Measurements from ENCODE around the gene BAZ1B. TPM values are rescaled to one million over a fixed set of nuclear protein-coding genes. Genes with fewer than 3 reads are reported as not detected.

Gene BAZ1B, protein sequence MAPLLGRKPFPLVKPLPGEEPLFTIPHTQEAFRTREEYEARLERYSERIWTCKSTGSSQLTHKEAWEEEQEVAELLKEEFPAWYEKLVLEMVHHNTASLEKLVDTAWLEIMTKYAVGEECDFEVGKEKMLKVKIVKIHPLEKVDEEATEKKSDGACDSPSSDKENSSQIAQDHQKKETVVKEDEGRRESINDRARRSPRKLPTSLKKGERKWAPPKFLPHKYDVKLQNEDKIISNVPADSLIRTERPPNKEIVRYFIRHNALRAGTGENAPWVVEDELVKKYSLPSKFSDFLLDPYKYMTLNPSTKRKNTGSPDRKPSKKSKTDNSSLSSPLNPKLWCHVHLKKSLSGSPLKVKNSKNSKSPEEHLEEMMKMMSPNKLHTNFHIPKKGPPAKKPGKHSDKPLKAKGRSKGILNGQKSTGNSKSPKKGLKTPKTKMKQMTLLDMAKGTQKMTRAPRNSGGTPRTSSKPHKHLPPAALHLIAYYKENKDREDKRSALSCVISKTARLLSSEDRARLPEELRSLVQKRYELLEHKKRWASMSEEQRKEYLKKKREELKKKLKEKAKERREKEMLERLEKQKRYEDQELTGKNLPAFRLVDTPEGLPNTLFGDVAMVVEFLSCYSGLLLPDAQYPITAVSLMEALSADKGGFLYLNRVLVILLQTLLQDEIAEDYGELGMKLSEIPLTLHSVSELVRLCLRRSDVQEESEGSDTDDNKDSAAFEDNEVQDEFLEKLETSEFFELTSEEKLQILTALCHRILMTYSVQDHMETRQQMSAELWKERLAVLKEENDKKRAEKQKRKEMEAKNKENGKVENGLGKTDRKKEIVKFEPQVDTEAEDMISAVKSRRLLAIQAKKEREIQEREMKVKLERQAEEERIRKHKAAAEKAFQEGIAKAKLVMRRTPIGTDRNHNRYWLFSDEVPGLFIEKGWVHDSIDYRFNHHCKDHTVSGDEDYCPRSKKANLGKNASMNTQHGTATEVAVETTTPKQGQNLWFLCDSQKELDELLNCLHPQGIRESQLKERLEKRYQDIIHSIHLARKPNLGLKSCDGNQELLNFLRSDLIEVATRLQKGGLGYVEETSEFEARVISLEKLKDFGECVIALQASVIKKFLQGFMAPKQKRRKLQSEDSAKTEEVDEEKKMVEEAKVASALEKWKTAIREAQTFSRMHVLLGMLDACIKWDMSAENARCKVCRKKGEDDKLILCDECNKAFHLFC (N-terminal part only)
- total RNA-seq: 10 to 100 TPM; 28.3 to 32.3 TPM

DNA sequence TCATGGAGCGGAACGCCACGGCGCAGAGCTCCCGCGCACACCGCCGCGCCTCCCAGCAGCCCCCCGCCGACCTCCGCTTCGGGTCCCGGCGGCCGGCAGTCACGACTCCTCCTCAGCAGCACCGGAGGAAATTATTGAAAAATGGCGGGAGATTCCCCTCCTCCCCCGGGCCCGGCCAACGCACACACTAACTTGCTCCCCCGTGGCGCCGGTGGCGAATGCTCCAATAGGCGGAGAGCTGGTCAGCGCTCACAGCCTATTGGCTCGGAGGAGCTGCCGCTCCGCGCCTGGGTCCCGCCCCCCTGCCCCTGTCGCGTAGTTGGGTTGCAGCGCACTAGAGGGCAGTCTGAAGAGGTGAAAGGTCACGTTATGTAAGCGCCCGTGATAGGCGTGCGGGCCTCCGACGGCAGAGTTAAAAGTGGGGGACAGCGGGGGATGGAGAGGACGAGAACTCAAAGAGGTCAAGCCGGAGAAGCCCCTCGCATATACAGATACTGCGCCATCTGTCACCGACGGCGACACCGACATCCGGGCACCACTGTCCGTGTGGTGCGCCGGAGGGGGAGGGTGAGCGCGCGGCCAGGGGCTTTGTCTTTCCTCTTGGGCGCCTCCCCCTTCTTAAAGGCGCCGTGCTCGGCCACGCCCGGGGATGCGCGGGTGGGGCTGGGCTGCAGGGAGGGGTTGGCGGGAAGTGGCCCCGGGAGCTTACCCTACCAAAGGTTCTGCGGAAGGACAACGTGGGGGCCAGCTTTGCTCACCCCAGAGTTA, at the start of gene BAZ1B:
TSS of gene BAZ1B (minus strand) at position 189 of the 768 bp plus-strand sequence. CDS start 360 bp downstream, outside the sequence.
- Histone ChIP-seq H3K9me3 (no peaks in the 10 kb centered on the region), H3K27me3 (no peaks in the 10 kb centered on the region), H3K4me1 (peaks cover 38% of the 10 kb centered on the region), H3K27ac (peak within 1 kb of the TSS; percentile 89 to 98 (median 93)), H3K4me3 (peak within 1 kb of the TSS; percentile 81 to 91), H3K36me3 (replicated peaks in 1 of 2; ENCODE audit: insufficient read depth in 1 of 2, low read depth in 2 of 2) (no peaks in the 10 kb centered on the region)
- intact Hi-C loops (cut with DNase I): no loop called here
- peak; percentile 57 to 75 (median 73) for TF ChIP-seq POLR2A (IDR thresholded peaks at IDR 0.05)
- TF ChIP-seq, protein P1, sequence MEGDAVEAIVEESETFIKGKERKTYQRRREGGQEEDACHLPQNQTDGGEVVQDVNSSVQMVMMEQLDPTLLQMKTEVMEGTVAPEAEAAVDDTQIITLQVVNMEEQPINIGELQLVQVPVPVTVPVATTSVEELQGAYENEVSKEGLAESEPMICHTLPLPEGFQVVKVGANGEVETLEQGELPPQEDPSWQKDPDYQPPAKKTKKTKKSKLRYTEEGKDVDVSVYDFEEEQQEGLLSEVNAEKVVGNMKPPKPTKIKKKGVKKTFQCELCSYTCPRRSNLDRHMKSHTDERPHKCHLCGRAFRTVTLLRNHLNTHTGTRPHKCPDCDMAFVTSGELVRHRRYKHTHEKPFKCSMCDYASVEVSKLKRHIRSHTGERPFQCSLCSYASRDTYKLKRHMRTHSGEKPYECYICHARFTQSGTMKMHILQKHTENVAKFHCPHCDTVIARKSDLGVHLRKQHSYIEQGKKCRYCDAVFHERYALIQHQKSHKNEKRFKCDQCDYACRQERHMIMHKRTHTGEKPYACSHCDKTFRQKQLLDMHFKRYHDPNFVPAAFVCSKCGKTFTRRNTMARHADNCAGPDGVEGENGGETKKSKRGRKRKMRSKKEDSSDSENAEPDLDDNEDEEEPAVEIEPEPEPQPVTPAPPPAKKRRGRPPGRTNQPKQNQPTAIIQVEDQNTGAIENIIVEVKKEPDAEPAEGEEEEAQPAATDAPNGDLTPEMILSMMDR (IDR thresholded peaks at IDR 0.05): peak in 4 of 7 experiments; percentile 25 to 57 (median 42)
- 0% methylated on average over 19 to 53 of the region's 71 CpGs for WGBS, 2 donors
- DNase-seq (peak; percentile 98), ATAC-seq (peak; percentile 98)

DNA sequence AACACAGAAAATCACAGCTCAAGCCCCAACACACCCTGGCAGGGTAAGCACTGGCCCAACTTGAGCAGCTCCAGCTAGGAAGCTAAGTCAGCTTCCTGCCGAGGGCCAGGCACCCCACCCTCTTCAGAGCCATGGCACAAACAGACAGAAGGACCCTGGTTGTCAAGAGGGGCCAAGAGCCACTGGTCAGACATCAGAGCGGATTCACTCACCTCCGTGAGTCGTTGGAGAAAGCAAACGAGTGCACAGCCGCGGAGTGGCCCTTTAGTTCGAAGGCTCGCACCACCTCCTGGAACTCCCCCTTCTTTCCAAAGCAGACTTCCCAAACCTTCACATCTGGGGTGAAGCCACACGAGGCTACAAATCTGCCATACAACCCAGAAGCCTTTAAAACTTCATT, 48.9 kb upstream of the BAZ1B start:
- Histone ChIP-seq H3K27me3 (no peaks in the 10 kb centered on the region), H3K36me3 (replicated peaks in 1 of 2; ENCODE audit: insufficient read depth in 1 of 2, low read depth in 2 of 2) (peaks cover 26 to 40% of the 10 kb centered on the region in 2 donors), H3K4me1 (peaks cover 3% of the 10 kb centered on the region), H3K9me3 (no peaks in the 10 kb centered on the region), H3K4me3 (no peak overlapping the region), H3K27ac (no peak overlapping the region)
- ATAC-seq (no peak), DNase-seq (no peak)
- intact Hi-C loops (cut with DNase I): no loop called here
- WGBS, 2 donors: 91 to 97% methylated on average over 9 to 10 of the region's 10 CpGs
- TF ChIP-seq POLR2A (IDR thresholded peaks at IDR 0.05): no peak
- TF ChIP-seq, protein P1 (IDR thresholded peaks at IDR 0.05): no peak

DNA sequence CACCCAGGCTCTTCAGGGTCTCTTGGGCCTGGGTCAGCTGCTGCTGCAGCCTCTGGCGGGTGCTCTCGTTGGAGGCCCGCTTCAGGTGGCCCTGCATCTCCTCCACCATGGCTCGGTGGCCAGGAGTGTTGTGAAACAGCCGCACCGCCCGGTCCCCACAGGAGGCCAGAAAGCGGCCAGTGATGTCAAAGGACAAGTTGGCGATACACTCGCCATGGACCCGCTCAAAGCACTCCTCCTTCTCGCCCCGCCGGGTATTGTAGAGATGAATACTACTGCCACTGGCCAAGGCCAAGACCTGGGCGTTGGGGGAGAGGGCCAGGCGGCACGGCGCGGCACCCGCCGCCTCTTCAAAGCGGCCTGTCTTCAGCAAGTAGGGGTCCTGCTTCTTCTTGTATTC, 48.4 kb upstream of the BAZ1B start:
- intact Hi-C loops (cut with DNase I): no loop called here
- DNase-seq: no peak

More for the DNA sequence above, 48.4 kb upstream of the BAZ1B start:
- Histone ChIP-seq H3K4me1 (peaks cover 6% of the 10 kb centered on the region), H3K27me3 (no peaks in the 10 kb centered on the region), H3K36me3 (replicated peaks in 1 of 2; ENCODE audit: insufficient read depth in 1 of 2, low read depth in 2 of 2) (peaks cover 26 to 40% of the 10 kb centered on the region in 2 donors), H3K27ac (no peak overlapping the region), H3K4me3 (no peak overlapping the region), H3K9me3 (no peaks in the 10 kb centered on the region)
- TF ChIP-seq POLR2A (IDR thresholded peaks at IDR 0.05): no peak
- TF ChIP-seq, protein P1 (IDR thresholded peaks at IDR 0.05): no peak
- no peak for ATAC-seq
- WGBS, 2 donors: 93 to 96% methylated on average over 8 to 22 of the region's 22 CpGs

All from body of pancreas (tissue), 4 donors.